ENCODE results near the gene ENKUR. TPM values are rescaled to one million over a fixed set of nuclear protein-coding genes. Genes with fewer than 3 reads are reported as not detected.

Gene ENKUR
- total RNA-seq, 1 experiment from 2014 or later, result 0.13 TPM

DNA sequence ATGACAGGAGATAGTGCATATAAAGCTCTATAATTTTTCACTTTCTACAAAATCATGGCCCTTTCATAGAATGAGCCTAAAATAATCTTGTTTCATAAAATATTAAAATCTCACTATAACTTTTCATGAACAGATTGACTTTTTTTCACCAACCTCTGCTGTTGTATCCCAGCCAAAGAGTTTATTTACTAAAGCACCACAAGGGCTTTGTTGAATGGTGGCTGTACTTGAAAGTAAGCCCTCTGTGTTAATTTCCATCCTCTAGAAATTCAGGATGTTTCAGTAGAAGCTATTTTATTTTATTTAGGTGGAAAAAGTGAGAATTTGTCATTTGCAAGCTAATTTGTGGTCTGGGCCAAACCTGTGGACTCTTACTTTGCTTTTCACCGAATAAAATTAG, 30.7 kb upstream of the ENKUR start:
- no peak for ATAC-seq
- Histone ChIP-seq H3K4me1 (ENCODE audit: control insufficient read depth, insufficient read depth, low read length) (no peaks in the 10 kb centered on the region), H3K9me3 (ENCODE audit: control insufficient read depth, insufficient read depth, low read depth, low read length) (no peaks in the 10 kb centered on the region), H3K4me3 (ENCODE audit: low read depth in 2 of 2, low read length in 2 of 2) (no peak overlapping the region), H3K27ac (ENCODE audit: low read length) (no peak overlapping the region), H3K36me3 (ENCODE audit: control insufficient read depth, insufficient read depth, low read length) (no peaks in the 10 kb centered on the region), H3K27me3 (ENCODE audit: control insufficient read depth, insufficient read depth, low read length) (no peaks in the 10 kb centered on the region; the same call in 1 of the 2 replicates)
- POLR2A ChIA-PET, result no interaction called here
- no TSS peak for BruUV-seq (replicated peaks)
- TF ChIP-seq, protein P1, sequence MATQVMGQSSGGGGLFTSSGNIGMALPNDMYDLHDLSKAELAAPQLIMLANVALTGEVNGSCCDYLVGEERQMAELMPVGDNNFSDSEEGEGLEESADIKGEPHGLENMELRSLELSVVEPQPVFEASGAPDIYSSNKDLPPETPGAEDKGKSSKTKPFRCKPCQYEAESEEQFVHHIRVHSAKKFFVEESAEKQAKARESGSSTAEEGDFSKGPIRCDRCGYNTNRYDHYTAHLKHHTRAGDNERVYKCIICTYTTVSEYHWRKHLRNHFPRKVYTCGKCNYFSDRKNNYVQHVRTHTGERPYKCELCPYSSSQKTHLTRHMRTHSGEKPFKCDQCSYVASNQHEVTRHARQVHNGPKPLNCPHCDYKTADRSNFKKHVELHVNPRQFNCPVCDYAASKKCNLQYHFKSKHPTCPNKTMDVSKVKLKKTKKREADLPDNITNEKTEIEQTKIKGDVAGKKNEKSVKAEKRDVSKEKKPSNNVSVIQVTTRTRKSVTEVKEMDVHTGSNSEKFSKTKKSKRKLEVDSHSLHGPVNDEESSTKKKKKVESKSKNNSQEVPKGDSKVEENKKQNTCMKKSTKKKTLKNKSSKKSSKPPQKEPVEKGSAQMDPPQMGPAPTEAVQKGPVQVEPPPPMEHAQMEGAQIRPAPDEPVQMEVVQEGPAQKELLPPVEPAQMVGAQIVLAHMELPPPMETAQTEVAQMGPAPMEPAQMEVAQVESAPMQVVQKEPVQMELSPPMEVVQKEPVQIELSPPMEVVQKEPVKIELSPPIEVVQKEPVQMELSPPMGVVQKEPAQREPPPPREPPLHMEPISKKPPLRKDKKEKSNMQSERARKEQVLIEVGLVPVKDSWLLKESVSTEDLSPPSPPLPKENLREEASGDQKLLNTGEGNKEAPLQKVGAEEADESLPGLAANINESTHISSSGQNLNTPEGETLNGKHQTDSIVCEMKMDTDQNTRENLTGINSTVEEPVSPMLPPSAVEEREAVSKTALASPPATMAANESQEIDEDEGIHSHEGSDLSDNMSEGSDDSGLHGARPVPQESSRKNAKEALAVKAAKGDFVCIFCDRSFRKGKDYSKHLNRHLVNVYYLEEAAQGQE (IDR thresholded peaks at IDR 0.05; ENCODE audit: insufficient read depth in 1 of 2, low read depth in 2 of 2, low read length in 1 of 2), result no peak
- TF ChIP-seq SIN3A (IDR thresholded peaks at IDR 0.05; ENCODE audit: borderline replicate concordance, insufficient read depth, low read depth, low read length), result no peak
- TF ChIP-seq TCF7L2 (IDR thresholded peaks at IDR 0.05; ENCODE audit: low read depth, low read length), result no peak
- no peak for TF ChIP-seq POLR2AphosphoS5 (IDR thresholded peaks at IDR 0.05; ENCODE audit: low read depth, low read length)
- TF ChIP-seq CTCF (IDR thresholded peaks at IDR 0.05), result no peak
- in situ Hi-C loops (cut with HindIII; ENCODE audit: low pct_unique_long_range_greater_than_20kb, low sequenced_read_pairs), result no loop called here
- CTCF ChIA-PET, result no interaction called here
- intact Hi-C loops (cut with micrococcal nuclease; ENCODE audit: unreplicated experiment), result no loop called here
- DNase-seq (ENCODE audit: low read depth, low spot score), result no peak

DNA sequence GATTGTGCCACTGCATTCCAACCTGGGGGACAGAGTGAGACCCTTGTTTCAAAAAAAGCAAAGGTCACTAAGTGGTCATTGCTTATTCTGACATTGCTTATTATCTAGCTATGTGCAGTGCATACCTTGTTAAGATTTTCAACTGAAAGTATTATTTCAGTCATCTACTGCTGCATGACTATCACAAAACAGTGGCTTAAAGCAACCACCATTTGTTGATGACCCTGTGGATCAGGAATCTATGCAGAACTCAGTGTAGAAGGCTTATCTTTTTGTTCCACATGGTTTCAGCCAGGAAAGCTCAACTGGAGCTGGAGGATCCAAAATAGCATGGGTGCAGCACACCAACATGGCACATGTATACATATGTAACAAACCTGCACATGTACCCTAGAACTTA, 23.6 kb upstream of the ENKUR start:
- no peak for ATAC-seq
- H3K4me1 ChIP-seq (ENCODE audit: control insufficient read depth, insufficient read depth, low read length), result no peaks in the 10 kb centered on the region
- no peaks in the 10 kb centered on the region for H3K27me3 ChIP-seq (ENCODE audit: control insufficient read depth, insufficient read depth, low read length)
- TF ChIP-seq POLR2AphosphoS5 (IDR thresholded peaks at IDR 0.05; ENCODE audit: low read depth, low read length) (no peak), TCF7L2 (IDR thresholded peaks at IDR 0.05; ENCODE audit: low read depth, low read length) (no peak), SIN3A (IDR thresholded peaks at IDR 0.05; ENCODE audit: borderline replicate concordance, insufficient read depth, low read depth, low read length) (no peak)
- TF ChIP-seq, protein P1 (IDR thresholded peaks at IDR 0.05; ENCODE audit: insufficient read depth in 1 of 2, low read depth in 2 of 2, low read length in 1 of 2), result no peak
- no peak for DNase-seq (ENCODE audit: low read depth, low spot score)
- in situ Hi-C loops (cut with HindIII; ENCODE audit: low pct_unique_long_range_greater_than_20kb, low sequenced_read_pairs), result no loop called here
- intact Hi-C loops (cut with micrococcal nuclease; ENCODE audit: unreplicated experiment), result no loop called here
- CTCF ChIA-PET, result interaction anchor here (1.3 kb wide), 1 partner anchor 42 kb away, joined by 5 read pairs; no protein-coding TSS in a partner anchor
- H3K36me3 ChIP-seq (ENCODE audit: control insufficient read depth, insufficient read depth, low read length), result no peaks in the 10 kb centered on the region
- BruUV-seq (replicated peaks), result no TSS peak
- POLR2A ChIA-PET, result no interaction called here
- no peak overlapping the region for H3K4me3 ChIP-seq (ENCODE audit: low read depth in 2 of 2, low read length in 2 of 2)
- H3K27ac ChIP-seq (ENCODE audit: low read length), result no peak overlapping the region
- H3K9me3 ChIP-seq (ENCODE audit: control insufficient read depth, insufficient read depth, low read depth, low read length), result no peaks in the 10 kb centered on the region
